HFF-Myc (cell line): ENCODE results near the gene DMBT1.

Experiments used
- DNase-seq: peaks from one replicate; pipeline ENCODE4 v3.0.0-alpha.2; 2011; ENCODE audit warnings: low read depth; ENCODE audit errors: extremely low read depth
- H3K4me3 ChIP-seq: replicated peaks from 2 replicates; pipeline ENCODE4 v1.5.1; 2011; ENCODE audit warnings: low read depth, mild to moderate bottlenecking, control low read depth, low read length
- CTCF ChIP-seq: IDR thresholded peaks from 2 replicates; pipeline ENCODE4 v1.5.1; 2012; ENCODE audit warnings: mild to moderate bottlenecking, low read depth, low read length, control low read depth; ENCODE audit errors: missing control alignments

The DMBT1 gene

GRCh38 chr10:122544493-122544892, 16.1 kb upstream of the DMBT1 start:
- no peak for DNase-seq
- no peak overlapping the region for H3K4me3 ChIP-seq
- TF ChIP-seq CTCF: no peak

- no peak overlapping the region for H3K4me3 ChIP-seq
- no peak for DNase-seq
- no peak for TF ChIP-seq CTCF
These were observed 14.3 kb upstream of the DMBT1 start for GRCh38 chr10:122546242-122546641.

GRCh38 chr10:122548407-122549085, 12.0 kb upstream of the DMBT1 start:
- no peak for TF ChIP-seq CTCF
- no peak overlapping the region for H3K4me3 ChIP-seq
- no peak for DNase-seq

GRCh38 chr10:122549636-122550035, 10.9 kb upstream of the DMBT1 start:
- no peak for DNase-seq
- no peak overlapping the region for H3K4me3 ChIP-seq
- TF ChIP-seq CTCF: no peak

GRCh38 chr10:122550427-122550826, 10.1 kb upstream of the DMBT1 start:
- TF ChIP-seq CTCF: no peak
- H3K4me3 ChIP-seq: no peak overlapping the region
- no peak for DNase-seq

GRCh38 chr10:122550983-122551382, 9.6 kb upstream of the DMBT1 start:
- no peak for TF ChIP-seq CTCF
- no peak overlapping the region for H3K4me3 ChIP-seq
- DNase-seq: no peak

- TF ChIP-seq CTCF: no peak
- no peak overlapping the region for H3K4me3 ChIP-seq
- DNase-seq: no peak
These were observed 9.1 kb upstream of the DMBT1 start for GRCh38 chr10:122551450-122551849.
